IMR-90 (cell line): ENCODE results near the gene THRAP3. TPM values are rescaled to one million over a fixed set of nuclear protein-coding genes. Genes with fewer than 3 reads are reported as not detected.

ENCODE experiments used
- ATAC-seq: fragments of 200-7000 bp; cut with Tn5 transposase; 2 replicates; pipeline ENCODE4 v1.9.1; 2020; ENCODE audit warnings: low read depth, mild to moderate bottlenecking, moderate library complexity
- BruUV-seq: library from RNA; stranded (reverse); fragments of 400-500 nt; replicated peaks from 2 replicates; lab custom pipeline; 2021; lab: Mats Ljungman, UMichigan
- CTCF ChIA-PET: fragments of 300-600 bp; formaldehyde crosslinking; extraction: SDS; loops from one replicate; lab custom pipeline; 2021; ENCODE audit warnings: antibody characterized with exemption; lab: Yijun Ruan, JAX
- POLR2A ChIA-PET: fragments of 300-600 bp; sonication (Branson Sonifier 250); formaldehyde crosslinking; loops from one replicate; lab custom pipeline; 2022; ENCODE audit warnings: antibody characterized with exemption; ENCODE audit not compliant: unreplicated experiment; lab: Charles Lee
- DNase-seq: peaks from one replicate; pipeline ENCODE4 v3.0.0; 2013
- H2AFZ ChIP-seq: replicated peaks from 2 replicates; pipeline ENCODE3; 2013; ENCODE audit warnings: low read length, mild to moderate bottlenecking; ENCODE audit not compliant: poor library complexity
- H2AK5ac ChIP-seq: 2 replicates; pipeline ENCODE4 v1.6.1; 2013; ENCODE audit warnings: low read depth, low read length, inconsistent platforms
- H2AK9ac ChIP-seq: replicated peaks from 2 replicates; pipeline ENCODE3; 2013; ENCODE audit warnings: mild to moderate bottlenecking, low read depth, low read length, moderate library complexity; ENCODE audit not compliant: poor library complexity
- H2BK120ac ChIP-seq: 2 replicates; pipeline ENCODE4 v1.6.1; 2013; ENCODE audit warnings: low read depth, low read length, inconsistent platforms
- H2BK15ac ChIP-seq: 3 replicates; pipeline ENCODE4 v1.6.1; 2013; ENCODE audit warnings: low read depth, low read length, inconsistent platforms
- H2BK20ac ChIP-seq: 2 replicates; pipeline ENCODE4 v1.6.1; 2013; ENCODE audit warnings: low read depth, mild to moderate bottlenecking, inconsistent platforms, low read length, moderate library complexity
- H2BK5ac ChIP-seq: 2 replicates; pipeline ENCODE4 v1.6.1; 2013; ENCODE audit warnings: mild to moderate bottlenecking, low read depth, low read length, inconsistent platforms; ENCODE audit not compliant: poor library complexity, severe bottlenecking
- H3K14ac ChIP-seq: replicated peaks from 2 replicates; pipeline ENCODE4 v1.6.1; 2013; ENCODE audit warnings: low read depth, low read length, inconsistent platforms
- H3K18ac ChIP-seq: 2 replicates; pipeline ENCODE4 v1.6.1; 2013; ENCODE audit warnings: low read depth, low read length, control low read depth
- H3K23ac ChIP-seq: 2 replicates; pipeline ENCODE4 v1.6.1; 2013; ENCODE audit warnings: low read depth, low read length, inconsistent platforms
- H3K27ac ChIP-seq: 2 replicates; pipeline ENCODE4 v1.5.1; 2013; ENCODE audit warnings: mild to moderate bottlenecking, control low read depth, low read length; ENCODE audit not compliant: insufficient read depth
- H3K27me3 ChIP-seq: 2 replicates; pipeline ENCODE4 v1.6.1; 2013; ENCODE audit warnings: low read length; ENCODE audit not compliant: control insufficient read depth, insufficient read depth
- H3K36me3 ChIP-seq: 2 replicates; pipeline ENCODE4 v1.6.1; 2013; ENCODE audit warnings: low read length, mixed read lengths; ENCODE audit not compliant: control insufficient read depth, insufficient read depth
- H3K4ac ChIP-seq: 2 replicates; pipeline ENCODE4 v1.6.1; 2013; ENCODE audit warnings: low read depth, low read length, inconsistent platforms
- H3K4me1 ChIP-seq: 2 replicates; pipeline ENCODE4 v1.6.1; 2013; ENCODE audit warnings: low read length, mixed read lengths; ENCODE audit not compliant: control insufficient read depth, insufficient read depth
- H3K4me2 ChIP-seq: 2 replicates; pipeline ENCODE4 v1.6.1; 2013; ENCODE audit warnings: low read depth, mild to moderate bottlenecking, control low read depth, low read length, moderate library complexity
- H3K4me3 ChIP-seq: 2 replicates; pipeline ENCODE4 v1.5.1; 2013; ENCODE audit warnings: low read depth, mild to moderate bottlenecking, control low read depth, low read length, moderate library complexity; ENCODE audit not compliant: insufficient read depth
- H3K56ac ChIP-seq: 2 replicates; pipeline ENCODE4 v1.6.1; 2013; ENCODE audit warnings: low read length, inconsistent platforms; ENCODE audit not compliant: insufficient read depth; ENCODE audit errors: extremely low read depth
- H3K79me1 ChIP-seq, 2 experiments: 2 replicates each; pipeline ENCODE4 v1.6.1; 2013; ENCODE audit warnings: low read length in 2 of 2, inconsistent platforms in 1 of 2, low read depth in 1 of 2
- H3K9ac ChIP-seq: 2 replicates; pipeline ENCODE4 v1.6.1; 2013; ENCODE audit warnings: low read depth, low read length, control low read depth
- H3K9me1 ChIP-seq: 2 replicates; pipeline ENCODE4 v1.6.1; 2013; ENCODE audit warnings: low read length, inconsistent platforms; ENCODE audit not compliant: insufficient read depth
- H3K9me3 ChIP-seq: 2 replicates; pipeline ENCODE4 v1.6.1; 2013; ENCODE audit warnings: low read length; ENCODE audit not compliant: control insufficient read depth, insufficient read depth
- H4K20me1 ChIP-seq: 2 replicates; pipeline ENCODE4 v1.6.1; 2013; ENCODE audit warnings: low read length, inconsistent platforms; ENCODE audit not compliant: insufficient read depth
- H4K5ac ChIP-seq: 2 replicates; pipeline ENCODE4 v1.6.1; 2013; ENCODE audit warnings: mild to moderate bottlenecking, low read depth, low read length, control low read depth
- H4K8ac ChIP-seq, 2 experiments: 2 replicates each; pipeline ENCODE4 v1.6.1; 2013; ENCODE audit warnings: low read depth in 2 of 2, low read length in 2 of 2, control low read depth in 1 of 2, inconsistent platforms in 1 of 2
- H4K91ac ChIP-seq: 2 replicates; pipeline ENCODE4 v1.6.1; 2013; ENCODE audit warnings: low read depth, low read length, inconsistent platforms; ENCODE audit not compliant: insufficient read depth
- CEBPB ChIP-seq: IDR thresholded peaks from 2 replicates; pipeline ENCODE4 v1.6.1; 2012; ENCODE audit warnings: low read depth, low read length, improper control_type of control experiment
- CHD1 ChIP-seq: IDR thresholded peaks from 2 replicates; pipeline ENCODE4 v1.6.1; 2012; ENCODE audit warnings: low read depth, low read length, improper control_type of control experiment
- CTCF ChIP-seq: conservative IDR thresholded peaks from 2 replicates; pipeline ENCODE4 v1.5.1; 2012; ENCODE audit warnings: mild to moderate bottlenecking, low read depth, low read length, improper control_type of control experiment
- FOS ChIP-seq: fragments of 150-350 bp; IDR thresholded peaks from 2 replicates; pipeline ENCODE4 v1.6.1; 2016; ENCODE audit warnings: low read depth, low read length
- MAFK ChIP-seq: IDR thresholded peaks from 2 replicates; pipeline ENCODE4 v1.6.1; 2012; ENCODE audit warnings: low read depth, low read length, improper control_type of control experiment
- MAZ ChIP-seq: IDR thresholded peaks from 2 replicates; pipeline ENCODE4 v1.6.1; 2012; ENCODE audit warnings: low read depth, mild to moderate bottlenecking, low read length, improper control_type of control experiment, moderate library complexity, borderline replicate concordance
- MXI1 ChIP-seq: IDR thresholded peaks from 2 replicates; pipeline ENCODE4 v1.6.1; 2012; ENCODE audit warnings: low read depth, mild to moderate bottlenecking, low read length, moderate library complexity, borderline replicate concordance
- NFE2L2 ChIP-seq: fragments of 150-350 bp; IDR thresholded peaks from 2 replicates; pipeline ENCODE4 v1.6.1; 2016; ENCODE audit warnings: low read depth, mild to moderate bottlenecking, low read length
- POLR2A ChIP-seq: IDR thresholded peaks from 2 replicates; pipeline ENCODE4 v1.6.1; 2012; ENCODE audit warnings: mild to moderate bottlenecking, low read depth, low read length
- RCOR1 ChIP-seq: IDR thresholded peaks from 2 replicates; pipeline ENCODE4 v1.6.1; 2012; ENCODE audit warnings: mild to moderate bottlenecking, low read length, improper control_type of control experiment; ENCODE audit not compliant: insufficient replicate concordance
- RFX5 ChIP-seq: IDR thresholded peaks from 2 replicates; pipeline ENCODE4 v1.8.0; 2012; ENCODE audit warnings: low read depth, mild to moderate bottlenecking, low read length, moderate library complexity
- USF2 ChIP-seq: fragments of 150-350 bp; IDR thresholded peaks from 2 replicates; pipeline ENCODE4 v1.6.1; 2017; ENCODE audit warnings: mild to moderate bottlenecking, antibody characterized with exemption, low read length, low read depth
- WGBS, 2 experiments: methylation state at CpG; one replicate each; pipeline versions ENCODE4 v1.1.5 to v1.1.7; 2013; ENCODE audit warnings: missing lambda C conversion rate in 2 of 2; ENCODE audit not compliant: insufficient read length in 1 of 2; ENCODE audit errors: extremely low coverage in 2 of 2; 5-methylcytosine and 5-hydroxymethylcytosine counted together
- dilution Hi-C: fragments of 300-500 bp; cut with HindIII; formaldehyde crosslinking; loops from one replicate; pipeline ENCODE4 v1.14.3; 2018; ENCODE audit warnings: low sequenced_read_pairs; ENCODE audit not compliant: unreplicated experiment
- in situ Hi-C: fragments of 300-500 bp; cut with MboI; formaldehyde crosslinking; loops from 3 replicates; pipeline ENCODE4 v1.14.3; 2019; ENCODE audit warnings: low sequenced_read_pairs, inconsistent platforms, mixed read lengths
- intact Hi-C: fragments of 100-400 bp; cut with micrococcal nuclease; formaldehyde crosslinking; loops from 2 replicates; pipeline ENCODE4 v1.10.0; 2022
- polyA plus RNA-seq, 3 experiments: library from polyadenylated mRNA; depleted of rRNA; stranded (reverse); fragments of >200 nt; gene quantifications; 2 replicates each; pipeline ENCODE4 v1.2.3, GENCODE V29; 2012; ENCODE audit warnings: low replicate concordance in 1 of 3
- total RNA-seq: library from RNA; depleted of rRNA; stranded (reverse); fragments of >200 nt; gene quantifications from 2 replicates; pipeline ENCODE4 v1.2.3, GENCODE V29; 2012

Gene THRAP3
- total and polyA plus RNA-seq, 2 of the 4 experiments (the other 2 are of a cell fraction) = 60.6 to 66.5 TPM

GRCh38 chr1:36327421-36328087, 103.3 kb downstream of the THRAP3 start (continued):
- TF ChIP-seq RFX5 = no peak

GRCh38 chr1:36328088-36328480, 103.8 kb downstream of the THRAP3 start:
- Histone ChIP-seq H4K5ac (no peak overlapping the region), H4K8ac (no peak overlapping the region), H3K9me1 (peaks cover 18% of the 10 kb centered on the region), H2BK20ac (no peak overlapping the region), H3K23ac (no peak overlapping the region), H3K4me3 (no peak overlapping the region), H3K56ac (no peak overlapping the region), H2AK5ac (peak overlapping the region; percentile 70), H3K9me3 (no peaks in the 10 kb centered on the region), H3K27ac (no peak overlapping the region), H3K14ac (0 out of 2 replicates have a peak overlapping the region, but pooled peaks have one; percentile 48), H3K79me1 (peaks cover 0 to 44% of the 10 kb centered on the region in 2 experiments), H4K91ac (peak overlapping the region; percentile 43; the same call in 1 of the 2 replicates), H4K20me1 (no peaks in the 10 kb centered on the region), H2BK15ac (0 out of 3 replicates have a peak overlapping the region, but pooled peaks have one; percentile 15), H3K9ac (no peak overlapping the region), H2BK120ac (peak overlapping the region; percentile 35), H3K4ac (peak overlapping the region; percentile 48; the same call in 1 of the 2 replicates), H2BK5ac (peak overlapping the region; percentile 56), H3K18ac (no peak overlapping the region), H3K27me3 (no peaks in the 10 kb centered on the region), H3K36me3 (no peaks in the 10 kb centered on the region), H3K4me1 (peaks cover 14% of the 10 kb centered on the region), H3K4me2 (no peak overlapping the region), H2AK9ac (peak overlapping the region; percentile 60), H2AFZ (no peak overlapping the region)
- CTCF ChIA-PET = interaction anchor here (0.6 kb wide), 1 partner anchor 91 kb away, joined by 11 read pairs; no protein-coding TSS in a partner anchor
- intact Hi-C loops = no loop called here
- in situ Hi-C loops = no loop called here
- WGBS, 2 experiments = 83% methylated on average over 6 of the region's 6 CpGs; no CpG with 5 or more reads in 1 of the 2 experiments
- ATAC-seq (no peak), DNase-seq (no peak)
- BruUV-seq = no TSS peak
- POLR2A ChIA-PET = no interaction called here
- no peak for TF ChIP-seq RCOR1
- no peak for TF ChIP-seq RFX5
- no peak for TF ChIP-seq CEBPB
- no peak for TF ChIP-seq USF2
- no peak for TF ChIP-seq CHD1
- TF ChIP-seq CTCF = no peak
- TF ChIP-seq MAZ = no peak
- TF ChIP-seq POLR2A = no peak
- no peak for TF ChIP-seq MXI1
- no peak for TF ChIP-seq NFE2L2
- TF ChIP-seq MAFK = no peak
- TF ChIP-seq FOS = no peak
- dilution Hi-C loops = no loop called here
